HCT116 (cell line): ENCODE measurements around the gene KRTAP6-3. TPM values are rescaled to one million over a fixed set of nuclear protein-coding genes. Genes with fewer than 3 reads are reported as not detected.

Source experiments
- ATAC-seq: fragments of 200-7000 bp; cut with Tn5 transposase; 2 replicates; pipeline ENCODE4 v1.9.1; 2020; ENCODE audit warnings: mild to moderate bottlenecking, moderate library complexity
- BruUV-seq: library from RNA; stranded (reverse); fragments of 400-500 nt; replicated peaks from 2 replicates; lab custom pipeline; 2021; lab: Mats Ljungman, UMichigan
- CTCF ChIA-PET: fragments of 300-600 bp; sonication (Branson Sonifier 250); formaldehyde crosslinking; loops from one replicate; lab custom pipeline; 2021; ENCODE audit warnings: antibody characterized with exemption; lab: Charles Lee
- POLR2A ChIA-PET: fragments of 300-600, 350-600 bp; sonication (Branson Sonifier 250); formaldehyde crosslinking; loops from one replicate; lab custom pipeline; 2021; ENCODE audit warnings: antibody characterized with exemption; lab: Charles Lee
- RAD21 ChIA-PET, 2 experiments: fragments of 300-600 bp; sonication (Branson Sonifier 250); formaldehyde crosslinking; loops; one replicate each; lab custom pipeline; 2023; ENCODE audit warnings: low total read pairs in 2 of 2; ENCODE audit not compliant: uncharacterized antibody in 2 of 2, unreplicated experiment in 2 of 2, low non-redundant PET in 1 of 2; lab: Charles Lee
- DNase-seq: peaks from one replicate; pipeline ENCODE4 v3.0.0-alpha.2; 2010; ENCODE audit warnings: low read depth, low spot score
- H2AFZ ChIP-seq: fragments of 200-600 bp; shearing (Covaris generic), sonication (generic); 2 replicates; pipeline ENCODE4 v1.6.1; 2017; ENCODE audit warnings: low read depth, mixed run types, mixed read lengths, antibody characterized with exemption, low read length; ENCODE audit not compliant: poor library complexity, severe bottlenecking
- H3K27ac ChIP-seq: 2 replicates; pipeline ENCODE4 v1.5.1; 2012; ENCODE audit warnings: low read depth, low read length
- H3K27me3 ChIP-seq: fragments of 200-600 bp; sonication (generic); 2 replicates; pipeline ENCODE4 v1.6.1; 2016; ENCODE audit warnings: mixed run types, low read length, mixed read lengths; ENCODE audit not compliant: insufficient read depth
- H3K36me3 ChIP-seq, 2 experiments: fragments of 200-500 bp in 1 of 2; fragments of 200-600 bp in 1 of 2; sonication (Bioruptor generic) in 1 of 2; sonication (generic) in 1 of 2; 2 replicates each; pipeline versions ENCODE4 v1.5.1 to v1.6.1; 2014 to 2016; ENCODE audit warnings: low read length in 2 of 2, inconsistent platforms in 1 of 2, mixed read lengths in 1 of 2, mixed run types in 1 of 2; ENCODE audit not compliant: insufficient read depth in 2 of 2, control insufficient read depth in 1 of 2
- H3K4me1 ChIP-seq, 2 experiments: fragments of 200-600 bp in 1 of 2; sonication (generic) in 1 of 2; 2 replicates each; pipeline versions ENCODE4 v1.5.1 to v1.6.1; 2012 to 2017; ENCODE audit warnings: low read length in 2 of 2, inconsistent platforms in 1 of 2, mild to moderate bottlenecking in 1 of 2, mixed read lengths in 1 of 2, mixed run types in 1 of 2, moderate library complexity in 1 of 2; ENCODE audit not compliant: insufficient read depth in 2 of 2, control insufficient read depth in 1 of 2
- H3K4me2 ChIP-seq: fragments of 200-600 bp; sonication (generic); 2 replicates; pipeline ENCODE4 v1.6.1; 2017; ENCODE audit warnings: mixed run types, low read length, mixed read lengths
- H3K4me3 ChIP-seq, 2 experiments: fragments of 200-600 bp in 1 of 2; sonication (generic) in 1 of 2; replicated peaks in 1 of 2; 2 replicates each; pipeline ENCODE4 v1.5.1; 2011 to 2016; ENCODE audit warnings: low read length in 2 of 2, control low read depth in 1 of 2, low read depth in 1 of 2, mild to moderate bottlenecking in 1 of 2, mixed read lengths in 1 of 2, mixed run types in 1 of 2
- H3K79me2 ChIP-seq: fragments of 200-600 bp; sonication (generic); 2 replicates; pipeline ENCODE4 v1.6.1; 2017; ENCODE audit warnings: mild to moderate bottlenecking, mixed run types, low read length, moderate library complexity, mixed read lengths; ENCODE audit not compliant: insufficient read depth
- H3K9ac ChIP-seq: fragments of 200-600 bp; sonication (generic); 2 replicates; pipeline ENCODE4 v1.6.1; 2016; ENCODE audit warnings: low read length, mixed read lengths
- H3K9me2 ChIP-seq: fragments of 200-600 bp; sonication (generic), shearing (Covaris generic); 2 replicates; pipeline ENCODE4 v1.6.1; 2017; ENCODE audit warnings: mixed run types, mild to moderate bottlenecking, moderate library complexity; ENCODE audit not compliant: insufficient read depth
- H3K9me3 ChIP-seq, 2 experiments: fragments of 200-500 bp in 1 of 2; fragments of 200-600 bp in 1 of 2; sonication (Bioruptor generic) in 1 of 2; sonication (generic) in 1 of 2; 2 replicates each; pipeline ENCODE4 v1.6.1; 2014 to 2017; ENCODE audit warnings: low read length in 2 of 2, mixed read lengths in 2 of 2, inconsistent platforms in 1 of 2, low read depth in 1 of 2, mild to moderate bottlenecking in 1 of 2, mixed run types in 1 of 2, moderate library complexity in 1 of 2; ENCODE audit not compliant: control insufficient read depth in 1 of 2, insufficient read depth in 1 of 2
- H4K20me1 ChIP-seq: fragments of 200-600 bp; sonication (generic), shearing (Covaris generic); 2 replicates; pipeline ENCODE4 v1.6.1; 2017; ENCODE audit warnings: mixed run types, mild to moderate bottlenecking, moderate library complexity; ENCODE audit not compliant: insufficient read depth
- CBX3 ChIP-seq: IDR thresholded peaks from 2 replicates; pipeline ENCODE4 v1.6.1; 2012; ENCODE audit warnings: low read depth
- EGR1 ChIP-seq: IDR thresholded peaks from 2 replicates; pipeline ENCODE4 v1.6.1; 2012; ENCODE audit warnings: low read depth
- EZH2 ChIP-seq: fragments of 200-600 bp; sonication (generic); IDR thresholded peaks from 2 replicates; pipeline ENCODE4 v1.6.1; 2017; ENCODE audit warnings: antibody characterized with exemption, mixed run types
- EZH2phosphoT487 ChIP-seq: fragments of 200-600 bp; IDR thresholded peaks from 2 replicates; pipeline ENCODE4 v1.6.1; 2018; ENCODE audit warnings: antibody characterized with exemption, borderline replicate concordance
- POLR2A ChIP-seq: IDR thresholded peaks from 2 replicates; pipeline ENCODE4 v1.7.0; 2011; ENCODE audit warnings: borderline replicate concordance; ENCODE audit not compliant: insufficient read depth, insufficient read length; ENCODE audit errors: extremely low read depth
- POLR2AphosphoS5 ChIP-seq: IDR thresholded peaks from 2 replicates; pipeline ENCODE4 v1.6.1; 2011; ENCODE audit warnings: mild to moderate bottlenecking, low read depth, low read length, moderate library complexity
- RAD21 ChIP-seq: IDR thresholded peaks from 2 replicates; pipeline ENCODE4 v1.6.1; 2012; ENCODE audit warnings: low read depth, mild to moderate bottlenecking
- SP1 ChIP-seq: IDR thresholded peaks from 2 replicates; pipeline ENCODE4 v1.6.1; 2012; ENCODE audit warnings: low read depth
- TCF7L2 ChIP-seq: IDR thresholded peaks from 2 replicates; pipeline ENCODE4 v1.7.0; 2011; ENCODE audit warnings: borderline replicate concordance, inconsistent platforms; ENCODE audit not compliant: insufficient read depth, insufficient read length; ENCODE audit errors: extremely low read depth
- ZNF274 ChIP-seq: fragments of 200-500 bp; sonication (Bioruptor generic); IDR thresholded peaks from 2 replicates; pipeline ENCODE4 v1.6.1; 2014; ENCODE audit warnings: mild to moderate bottlenecking, low read depth, low read length, inconsistent platforms
- intact Hi-C: fragments of 100-400 bp; cut with micrococcal nuclease; formaldehyde crosslinking; loops from 2 replicates; pipeline ENCODE4 v1.10.0; 2022
- total RNA-seq: library from RNA; stranded (reverse); gene quantifications from one replicate; pipeline ENCODE4 v1.2.1, GENCODE V29; 2021; ENCODE audit not compliant: unreplicated experiment
- TF ChIP-seq, protein P1 (sequence below): IDR thresholded peaks from 2 replicates; pipeline ENCODE4 v1.6.1; 2012
- TF ChIP-seq, protein P2 (sequence below): IDR thresholded peaks from 2 replicates; pipeline ENCODE4 v1.6.1; 2011; ENCODE audit warnings: mild to moderate bottlenecking, low read length, moderate library complexity; ENCODE audit not compliant: insufficient replicate concordance; ENCODE audit errors: extremely low read depth
- TF ChIP-seq, protein P3 (sequence below): IDR thresholded peaks from 2 replicates; pipeline ENCODE4 v1.6.1; 2012; ENCODE audit warnings: low read depth

Gene KRTAP6-3
- total RNA-seq, 1 experiment from 2014 or later: not detected

DNA sequence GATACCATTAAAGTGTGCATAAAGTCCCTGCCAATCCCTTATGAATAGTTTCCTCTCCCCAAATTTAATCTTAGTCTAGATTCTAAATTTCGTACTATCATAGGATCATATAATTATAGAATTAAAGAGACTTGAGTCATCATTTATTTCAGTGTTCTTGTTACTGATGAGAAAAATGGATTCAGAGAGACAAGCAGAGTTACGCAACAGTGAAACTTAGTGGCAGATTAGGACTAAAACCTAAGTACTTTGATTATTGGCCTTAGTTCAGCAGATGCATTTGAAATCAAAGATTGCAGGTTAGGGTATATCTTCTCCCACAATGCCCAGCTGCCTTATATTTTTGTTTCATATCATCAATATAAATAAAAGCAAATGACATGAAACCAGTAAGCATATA, 30.3 kb upstream of the KRTAP6-3 start:
- H3K4me2 ChIP-seq: no peak overlapping the region
- H3K9ac ChIP-seq: no peak overlapping the region
- no TSS peak for BruUV-seq
- TF ChIP-seq RAD21: no peak
- TF ChIP-seq, protein P1, sequence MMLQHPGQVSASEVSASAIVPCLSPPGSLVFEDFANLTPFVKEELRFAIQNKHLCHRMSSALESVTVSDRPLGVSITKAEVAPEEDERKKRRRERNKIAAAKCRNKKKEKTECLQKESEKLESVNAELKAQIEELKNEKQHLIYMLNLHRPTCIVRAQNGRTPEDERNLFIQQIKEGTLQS: no peak
- TF ChIP-seq ZNF274: no peak
- TF ChIP-seq SP1: no peak
- TF ChIP-seq TCF7L2: no peak
- TF ChIP-seq, protein P2, sequence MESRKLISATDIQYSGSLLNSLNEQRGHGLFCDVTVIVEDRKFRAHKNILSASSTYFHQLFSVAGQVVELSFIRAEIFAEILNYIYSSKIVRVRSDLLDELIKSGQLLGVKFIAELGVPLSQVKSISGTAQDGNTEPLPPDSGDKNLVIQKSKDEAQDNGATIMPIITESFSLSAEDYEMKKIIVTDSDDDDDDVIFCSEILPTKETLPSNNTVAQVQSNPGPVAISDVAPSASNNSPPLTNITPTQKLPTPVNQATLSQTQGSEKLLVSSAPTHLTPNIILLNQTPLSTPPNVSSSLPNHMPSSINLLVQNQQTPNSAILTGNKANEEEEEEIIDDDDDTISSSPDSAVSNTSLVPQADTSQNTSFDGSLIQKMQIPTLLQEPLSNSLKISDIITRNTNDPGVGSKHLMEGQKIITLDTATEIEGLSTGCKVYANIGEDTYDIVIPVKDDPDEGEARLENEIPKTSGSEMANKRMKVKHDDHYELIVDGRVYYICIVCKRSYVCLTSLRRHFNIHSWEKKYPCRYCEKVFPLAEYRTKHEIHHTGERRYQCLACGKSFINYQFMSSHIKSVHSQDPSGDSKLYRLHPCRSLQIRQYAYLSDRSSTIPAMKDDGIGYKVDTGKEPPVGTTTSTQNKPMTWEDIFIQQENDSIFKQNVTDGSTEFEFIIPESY: no peak
- TF ChIP-seq EZH2: no peak
- TF ChIP-seq EGR1: no peak
- TF ChIP-seq POLR2A: no peak
- no peak for TF ChIP-seq EZH2phosphoT487
- no peak for TF ChIP-seq POLR2AphosphoS5
- TF ChIP-seq, protein P3, sequence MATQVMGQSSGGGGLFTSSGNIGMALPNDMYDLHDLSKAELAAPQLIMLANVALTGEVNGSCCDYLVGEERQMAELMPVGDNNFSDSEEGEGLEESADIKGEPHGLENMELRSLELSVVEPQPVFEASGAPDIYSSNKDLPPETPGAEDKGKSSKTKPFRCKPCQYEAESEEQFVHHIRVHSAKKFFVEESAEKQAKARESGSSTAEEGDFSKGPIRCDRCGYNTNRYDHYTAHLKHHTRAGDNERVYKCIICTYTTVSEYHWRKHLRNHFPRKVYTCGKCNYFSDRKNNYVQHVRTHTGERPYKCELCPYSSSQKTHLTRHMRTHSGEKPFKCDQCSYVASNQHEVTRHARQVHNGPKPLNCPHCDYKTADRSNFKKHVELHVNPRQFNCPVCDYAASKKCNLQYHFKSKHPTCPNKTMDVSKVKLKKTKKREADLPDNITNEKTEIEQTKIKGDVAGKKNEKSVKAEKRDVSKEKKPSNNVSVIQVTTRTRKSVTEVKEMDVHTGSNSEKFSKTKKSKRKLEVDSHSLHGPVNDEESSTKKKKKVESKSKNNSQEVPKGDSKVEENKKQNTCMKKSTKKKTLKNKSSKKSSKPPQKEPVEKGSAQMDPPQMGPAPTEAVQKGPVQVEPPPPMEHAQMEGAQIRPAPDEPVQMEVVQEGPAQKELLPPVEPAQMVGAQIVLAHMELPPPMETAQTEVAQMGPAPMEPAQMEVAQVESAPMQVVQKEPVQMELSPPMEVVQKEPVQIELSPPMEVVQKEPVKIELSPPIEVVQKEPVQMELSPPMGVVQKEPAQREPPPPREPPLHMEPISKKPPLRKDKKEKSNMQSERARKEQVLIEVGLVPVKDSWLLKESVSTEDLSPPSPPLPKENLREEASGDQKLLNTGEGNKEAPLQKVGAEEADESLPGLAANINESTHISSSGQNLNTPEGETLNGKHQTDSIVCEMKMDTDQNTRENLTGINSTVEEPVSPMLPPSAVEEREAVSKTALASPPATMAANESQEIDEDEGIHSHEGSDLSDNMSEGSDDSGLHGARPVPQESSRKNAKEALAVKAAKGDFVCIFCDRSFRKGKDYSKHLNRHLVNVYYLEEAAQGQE: no peak
- TF ChIP-seq CBX3: no peak
- TF ChIP-seq, all 23 proteins: peak for 0
- Histone ChIP-seq H3K9me2 (no peaks in the 10 kb centered on the region), H3K9me3 (peaks cover 0 to 15% of the 10 kb centered on the region in 2 experiments; a peak in 3 of 4 replicates), H3K27me3 (no peaks in the 10 kb centered on the region), H3K79me2 (no peaks in the 10 kb centered on the region), H3K36me3 (no peaks in the 10 kb centered on the region), H3K27ac (no peak overlapping the region), H2AFZ (no peak overlapping the region), H3K4me1 (no peaks in the 10 kb centered on the region), H3K4me3 (no peak overlapping the region), H4K20me1 (no peaks in the 10 kb centered on the region)
- ChIA-PET RAD21 (no interaction called here), CTCF (no interaction called here), POLR2A (no interaction called here)
- intact Hi-C loops: no loop called here
- DNase-seq: no peak
- ATAC-seq: no peak
